Measurements from ENCODE around the gene SLC9A9. TPM values are rescaled to one million over a fixed set of nuclear protein-coding genes. Genes with fewer than 3 reads are reported as not detected.
A peak's percentile ranks its signal among the peaks of the same experiment; 100 is the strongest.

The SLC9A9 gene
- total and polyA plus RNA-seq, 12 donors: 1.3 to 8.4 (median 3.0) TPM

GRCh38 chr3:143450632-143451031 is 397.6 kb downstream of the SLC9A9 start:
- WGBS, 2 donors: 81 to 97% methylated on average over 1 of the region's 1 CpG
- no peaks in the 10 kb centered on the region for H3K27me3 ChIP-seq
- no peak for TF ChIP-seq CTCF (IDR thresholded peaks at IDR 0.05)
- H3K36me3 ChIP-seq: no peaks in the 10 kb centered on the region
- H3K9me3 ChIP-seq: peaks cover 0 to 13% (median 0%) of the 10 kb centered on the region in 11 donors
- DNase-seq (no peak), ATAC-seq (no peak)
- H3K4me1 ChIP-seq: peaks cover 0 to 1% (median 0%) of the 10 kb centered on the region in 9 donors
- H3K27ac ChIP-seq: no peak overlapping the region
- H3K4me3 ChIP-seq: no peak overlapping the region
- intact Hi-C loops (cut with DNase I): no loop called here

GRCh38 chr3:143447491-143447890 is 400.8 kb downstream of the SLC9A9 start:
- no peak for TF ChIP-seq CTCF (IDR thresholded peaks at IDR 0.05)
- Histone ChIP-seq H3K27ac (no peak overlapping the region), H3K4me1 (peaks cover 6 to 24% (median 16%) of the 10 kb centered on the region in 9 donors), H3K27me3 (no peaks in the 10 kb centered on the region), H3K9me3 (no peaks in the 10 kb centered on the region), H3K36me3 (no peaks in the 10 kb centered on the region), H3K4me3 (no peak overlapping the region)
- ATAC-seq (no peak), DNase-seq (no peak)
- WGBS, 2 donors: 85 to 88% methylated on average over 5 of the region's 5 CpGs
- intact Hi-C loops (cut with DNase I): loop anchor here in 1 of 10 donors (10.0 kb wide), 1 partner anchor 313 kb away; no protein-coding TSS in a partner anchor

- TF ChIP-seq CTCF (IDR thresholded peaks at IDR 0.05): no peak
- no peak for ATAC-seq
- Histone ChIP-seq H3K9me3 (no peaks in the 10 kb centered on the region), H3K4me3 (no peak overlapping the region), H3K27ac (peak overlapping the region in 6 of 10 donors; percentile 50 to 80 (median 74)), H3K27me3 (no peaks in the 10 kb centered on the region), H3K4me1 (peaks cover 6 to 27% (median 16%) of the 10 kb centered on the region in 9 donors), H3K36me3 (no peaks in the 10 kb centered on the region)
- intact Hi-C loops (cut with DNase I): loop anchor here in 1 of 10 donors (10.0 kb wide), 1 partner anchor 310 kb away; no protein-coding TSS in a partner anchor
- DNase-seq: no peak
- WGBS, 2 donors: 85 to 90% methylated on average over 2 of the region's 2 CpGs
Measured at GRCh38 chr3:143445118-143445517, 403.1 kb downstream of the SLC9A9 start.

- peaks cover 6 to 27% (median 16%) of the 10 kb centered on the region in 9 donors for H3K4me1 ChIP-seq
Measured at GRCh38 chr3:143443851-143444331, 404.4 kb downstream of the SLC9A9 start.

More at GRCh38 chr3:143443851-143444331, 404.4 kb downstream of the SLC9A9 start:
- 41 to 57% methylated on average over 6 of the region's 6 CpGs for WGBS, 2 donors
- Histone ChIP-seq H3K9me3 (no peaks in the 10 kb centered on the region), H3K36me3 (no peaks in the 10 kb centered on the region), H3K27me3 (no peaks in the 10 kb centered on the region), H3K4me3 (no peak overlapping the region), H3K27ac (peak overlapping the region in 9 of 10 donors; percentile 50 to 80 (median 74))
- DNase-seq: peak in 1 of 2 donors; percentile 85
- peak; percentile 82 to 98 (median 96) for ATAC-seq
- TF ChIP-seq CTCF (IDR thresholded peaks at IDR 0.05): no peak
- intact Hi-C loops (cut with DNase I): loop anchor here in 3 of 10 donors (5.0 to 10.0 kb wide), 3 partner anchors 137 to 309 kb away; no protein-coding TSS in a partner anchor

Data from heart right ventricle (tissue), 16 donors.